ENCODE data around the gene TMEM69.

DNA sequence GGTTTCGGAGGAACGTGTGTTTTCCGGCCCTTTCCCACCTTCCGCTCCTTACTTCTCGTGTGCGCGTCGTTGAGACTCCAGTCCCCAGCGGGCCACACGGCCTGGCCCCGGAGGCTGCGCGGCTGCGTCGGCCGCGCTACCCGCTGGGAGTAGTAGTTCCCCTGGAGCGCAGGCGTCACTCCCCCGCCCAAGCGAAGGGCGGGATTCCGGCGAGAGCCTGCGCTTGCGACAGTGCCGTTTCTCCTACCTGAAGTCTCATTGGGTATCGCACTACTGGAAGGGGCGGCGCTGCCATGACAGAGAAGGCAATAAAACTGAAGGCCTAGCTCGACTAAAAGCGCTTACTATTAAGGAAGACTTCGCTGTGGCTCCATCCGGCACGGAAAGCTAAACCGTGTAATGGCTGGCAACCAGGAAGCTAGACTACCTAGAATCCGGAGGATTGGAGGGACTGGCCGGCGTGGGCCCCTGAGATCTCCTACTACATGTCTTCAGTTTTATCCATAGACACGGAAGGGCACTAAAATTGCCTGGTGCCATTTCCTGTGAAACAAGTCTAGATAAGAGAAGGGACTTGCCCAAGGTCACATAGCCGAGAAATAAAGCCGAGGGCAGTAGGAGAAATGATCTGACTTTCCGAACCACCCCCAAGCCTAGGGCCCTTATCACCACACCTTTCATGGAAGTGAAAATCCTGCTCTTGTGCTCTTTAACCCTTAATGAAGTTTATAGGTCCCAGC, 797 bp upstream of the TMEM69 start:
- TF ChIP-seq LEF1 (IDR thresholded peaks at IDR 0.05; ENCODE audit: borderline replicate concordance), result no peak
- TF ChIP-seq L3MBTL2 (conservative IDR thresholded peaks at IDR 0.05), result peak; percentile 84
- no peak for TF ChIP-seq SP1 (IDR thresholded peaks at IDR 0.05)
- TF ChIP-seq ELF4 (IDR thresholded peaks at IDR 0.05), result peak; percentile 37
- TF ChIP-seq TARDBP (IDR thresholded peaks at IDR 0.05), result no peak
- TF ChIP-seq FOXM1 (IDR thresholded peaks at IDR 0.05; ENCODE audit: borderline replicate concordance), result no peak
- TF ChIP-seq HDGF (IDR thresholded peaks at IDR 0.05; ENCODE audit: borderline replicate concordance), result peak; percentile 26; the same call in 1 of the 2 replicates
